NT2/D1 (cell line): ENCODE measurements around the gene DUSP15.

Source experiments
- SUZ12 ChIP-seq: IDR thresholded peaks from 2 replicates; pipeline ENCODE4 v1.6.1; 2011; ENCODE audit not compliant: insufficient read length, insufficient read depth; ENCODE audit errors: extremely low read depth
- YY1 ChIP-seq: IDR thresholded peaks from 2 replicates; pipeline ENCODE4 v1.6.1; 2011; ENCODE audit not compliant: insufficient read length, insufficient read depth
- ZNF274 ChIP-seq: IDR thresholded peaks from 2 replicates; pipeline ENCODE4 v1.6.1; 2011; ENCODE audit warnings: mild to moderate bottlenecking, low read depth, low read length

DNA sequence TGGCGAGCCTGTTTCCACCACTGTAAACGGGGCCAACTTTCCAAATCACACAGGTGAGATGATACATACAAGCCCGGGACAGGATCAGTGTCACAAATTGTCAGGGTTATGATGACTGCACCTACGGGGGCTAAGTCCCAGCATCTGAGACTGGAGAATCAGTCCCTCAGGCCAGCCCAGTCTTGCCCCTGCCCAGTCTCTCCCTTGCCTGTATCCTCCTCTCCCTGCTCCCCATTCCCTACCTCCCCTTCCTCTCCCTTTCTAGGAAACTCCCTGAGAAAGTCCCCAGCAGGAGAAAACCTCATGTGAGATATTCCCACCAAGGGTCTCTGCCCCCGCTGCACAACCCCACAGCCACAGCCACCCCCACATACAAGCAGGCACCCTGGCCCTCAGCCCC is 26.4 kb downstream of the DUSP15 start:
- no peak for TF ChIP-seq ZNF274
- no peak for TF ChIP-seq YY1
- no peak for TF ChIP-seq SUZ12
